HCT116 (cell line): ENCODE measurements around the gene S100A2. TPM values are rescaled to one million over a fixed set of nuclear protein-coding genes. Genes with fewer than 3 reads are reported as not detected.

Experiments used
- ATAC-seq: fragments of 200-7000 bp; cut with Tn5 transposase; 2 replicates; pipeline ENCODE4 v1.9.1; 2020; ENCODE audit warnings: mild to moderate bottlenecking, moderate library complexity
- BruUV-seq: library from RNA; stranded (reverse); fragments of 400-500 nt; replicated peaks from 2 replicates; lab custom pipeline; 2021; lab: Mats Ljungman, UMichigan
- CTCF ChIA-PET: fragments of 300-600 bp; sonication (Branson Sonifier 250); formaldehyde crosslinking; loops from one replicate; lab custom pipeline; 2021; ENCODE audit warnings: antibody characterized with exemption; lab: Charles Lee
- POLR2A ChIA-PET: fragments of 300-600, 350-600 bp; sonication (Branson Sonifier 250); formaldehyde crosslinking; loops from one replicate; lab custom pipeline; 2021; ENCODE audit warnings: antibody characterized with exemption; lab: Charles Lee
- RAD21 ChIA-PET, 2 experiments: fragments of 300-600 bp; sonication (Branson Sonifier 250); formaldehyde crosslinking; loops; one replicate each; lab custom pipeline; 2023; ENCODE audit warnings: low total read pairs in 2 of 2; ENCODE audit not compliant: uncharacterized antibody in 2 of 2, unreplicated experiment in 2 of 2, low non-redundant PET in 1 of 2; lab: Charles Lee
- DNase-seq: peaks from one replicate; pipeline ENCODE4 v3.0.0-alpha.2; 2010; ENCODE audit warnings: low read depth, low spot score
- H2AFZ ChIP-seq: fragments of 200-600 bp; shearing (Covaris generic), sonication (generic); 2 replicates; pipeline ENCODE4 v1.6.1; 2017; ENCODE audit warnings: low read depth, mixed run types, mixed read lengths, antibody characterized with exemption, low read length; ENCODE audit not compliant: poor library complexity, severe bottlenecking
- H3K27ac ChIP-seq: 2 replicates; pipeline ENCODE4 v1.5.1; 2012; ENCODE audit warnings: low read depth, low read length
- H3K27me3 ChIP-seq: fragments of 200-600 bp; sonication (generic); 2 replicates; pipeline ENCODE4 v1.6.1; 2016; ENCODE audit warnings: mixed run types, low read length, mixed read lengths; ENCODE audit not compliant: insufficient read depth
- H3K36me3 ChIP-seq, 2 experiments: fragments of 200-500 bp in 1 of 2; fragments of 200-600 bp in 1 of 2; sonication (Bioruptor generic) in 1 of 2; sonication (generic) in 1 of 2; 2 replicates each; pipeline versions ENCODE4 v1.5.1 to v1.6.1; 2014 to 2016; ENCODE audit warnings: low read length in 2 of 2, inconsistent platforms in 1 of 2, mixed read lengths in 1 of 2, mixed run types in 1 of 2; ENCODE audit not compliant: insufficient read depth in 2 of 2, control insufficient read depth in 1 of 2
- H3K4me1 ChIP-seq, 2 experiments: fragments of 200-600 bp in 1 of 2; sonication (generic) in 1 of 2; 2 replicates each; pipeline versions ENCODE4 v1.5.1 to v1.6.1; 2012 to 2017; ENCODE audit warnings: low read length in 2 of 2, inconsistent platforms in 1 of 2, mild to moderate bottlenecking in 1 of 2, mixed read lengths in 1 of 2, mixed run types in 1 of 2, moderate library complexity in 1 of 2; ENCODE audit not compliant: insufficient read depth in 2 of 2, control insufficient read depth in 1 of 2
- H3K4me2 ChIP-seq: fragments of 200-600 bp; sonication (generic); 2 replicates; pipeline ENCODE4 v1.6.1; 2017; ENCODE audit warnings: mixed run types, low read length, mixed read lengths
- H3K4me3 ChIP-seq, 2 experiments: fragments of 200-600 bp in 1 of 2; sonication (generic) in 1 of 2; replicated peaks in 1 of 2; 2 replicates each; pipeline ENCODE4 v1.5.1; 2011 to 2016; ENCODE audit warnings: low read length in 2 of 2, control low read depth in 1 of 2, low read depth in 1 of 2, mild to moderate bottlenecking in 1 of 2, mixed read lengths in 1 of 2, mixed run types in 1 of 2
- H3K79me2 ChIP-seq: fragments of 200-600 bp; sonication (generic); 2 replicates; pipeline ENCODE4 v1.6.1; 2017; ENCODE audit warnings: mild to moderate bottlenecking, mixed run types, low read length, moderate library complexity, mixed read lengths; ENCODE audit not compliant: insufficient read depth
- H3K9ac ChIP-seq: fragments of 200-600 bp; sonication (generic); 2 replicates; pipeline ENCODE4 v1.6.1; 2016; ENCODE audit warnings: low read length, mixed read lengths
- H3K9me2 ChIP-seq: fragments of 200-600 bp; sonication (generic), shearing (Covaris generic); 2 replicates; pipeline ENCODE4 v1.6.1; 2017; ENCODE audit warnings: mixed run types, mild to moderate bottlenecking, moderate library complexity; ENCODE audit not compliant: insufficient read depth
- H3K9me3 ChIP-seq, 2 experiments: fragments of 200-500 bp in 1 of 2; fragments of 200-600 bp in 1 of 2; sonication (Bioruptor generic) in 1 of 2; sonication (generic) in 1 of 2; 2 replicates each; pipeline ENCODE4 v1.6.1; 2014 to 2017; ENCODE audit warnings: low read length in 2 of 2, mixed read lengths in 2 of 2, inconsistent platforms in 1 of 2, low read depth in 1 of 2, mild to moderate bottlenecking in 1 of 2, mixed run types in 1 of 2, moderate library complexity in 1 of 2; ENCODE audit not compliant: control insufficient read depth in 1 of 2, insufficient read depth in 1 of 2
- H4K20me1 ChIP-seq: fragments of 200-600 bp; sonication (generic), shearing (Covaris generic); 2 replicates; pipeline ENCODE4 v1.6.1; 2017; ENCODE audit warnings: mixed run types, mild to moderate bottlenecking, moderate library complexity; ENCODE audit not compliant: insufficient read depth
- ATF3 ChIP-seq: IDR thresholded peaks from 2 replicates; pipeline ENCODE4 v1.6.1; 2012
- CBX3 ChIP-seq: IDR thresholded peaks from 2 replicates; pipeline ENCODE4 v1.6.1; 2012; ENCODE audit warnings: low read depth
- CTCF ChIP-seq, 3 experiments: fragments of 200-600 bp in 1 of 3; sonication (generic) in 1 of 3; IDR thresholded peaks in 2 of 3; conservative IDR thresholded peaks in 1 of 3; 2 replicates each; pipeline ENCODE4 v1.5.1; 2012 to 2017; ENCODE audit warnings: low read depth in 2 of 3, low read length in 2 of 3, antibody characterized with exemption in 1 of 3, borderline replicate concordance in 1 of 3, control low read depth in 1 of 3, mild to moderate bottlenecking in 1 of 3, mixed read lengths in 1 of 3, mixed run types in 1 of 3, moderate library complexity in 1 of 3; ENCODE audit not compliant: insufficient read depth in 1 of 3
- EGR1 ChIP-seq: IDR thresholded peaks from 2 replicates; pipeline ENCODE4 v1.6.1; 2012; ENCODE audit warnings: low read depth
- EZH2 ChIP-seq: fragments of 200-600 bp; sonication (generic); IDR thresholded peaks from 2 replicates; pipeline ENCODE4 v1.6.1; 2017; ENCODE audit warnings: antibody characterized with exemption, mixed run types
- FOSL1 ChIP-seq: IDR thresholded peaks from 2 replicates; pipeline ENCODE4 v1.6.1; 2012; ENCODE audit warnings: low read depth
- JUND ChIP-seq: IDR thresholded peaks from 2 replicates; pipeline ENCODE4 v1.6.1; 2012
- POLR2A ChIP-seq: IDR thresholded peaks from 2 replicates; pipeline ENCODE4 v1.7.0; 2011; ENCODE audit warnings: borderline replicate concordance; ENCODE audit not compliant: insufficient read depth, insufficient read length; ENCODE audit errors: extremely low read depth
- POLR2AphosphoS5 ChIP-seq: IDR thresholded peaks from 2 replicates; pipeline ENCODE4 v1.6.1; 2011; ENCODE audit warnings: mild to moderate bottlenecking, low read depth, low read length, moderate library complexity
- RAD21 ChIP-seq: IDR thresholded peaks from 2 replicates; pipeline ENCODE4 v1.6.1; 2012; ENCODE audit warnings: low read depth, mild to moderate bottlenecking
- REST ChIP-seq: IDR thresholded peaks from 2 replicates; pipeline ENCODE4 v1.6.1; 2012; ENCODE audit warnings: low read depth
- SIN3A ChIP-seq: IDR thresholded peaks from 2 replicates; pipeline ENCODE4 v1.6.1; 2012; ENCODE audit warnings: low read depth
- SP1 ChIP-seq: IDR thresholded peaks from 2 replicates; pipeline ENCODE4 v1.6.1; 2012; ENCODE audit warnings: low read depth
- TCF7L2 ChIP-seq: IDR thresholded peaks from 2 replicates; pipeline ENCODE4 v1.7.0; 2011; ENCODE audit warnings: borderline replicate concordance, inconsistent platforms; ENCODE audit not compliant: insufficient read depth, insufficient read length; ENCODE audit errors: extremely low read depth
- YY1 ChIP-seq: IDR thresholded peaks from 2 replicates; pipeline ENCODE4 v1.6.1; 2011; ENCODE audit warnings: low read length, low read depth, moderate library complexity, mild to moderate bottlenecking; ENCODE audit not compliant: insufficient replicate concordance; ENCODE audit errors: extremely low read depth
- ZBTB33 ChIP-seq: IDR thresholded peaks from 2 replicates; pipeline ENCODE4 v1.6.1; 2011; ENCODE audit warnings: mild to moderate bottlenecking, low read length, moderate library complexity; ENCODE audit not compliant: insufficient replicate concordance; ENCODE audit errors: extremely low read depth
- ZFX ChIP-seq: fragments of 450-650 bp; IDR thresholded peaks from 2 replicates; pipeline ENCODE4 v1.6.1; 2017
- ZNF274 ChIP-seq: fragments of 200-500 bp; sonication (Bioruptor generic); IDR thresholded peaks from 2 replicates; pipeline ENCODE4 v1.6.1; 2014; ENCODE audit warnings: mild to moderate bottlenecking, low read depth, low read length, inconsistent platforms
- intact Hi-C: fragments of 100-400 bp; cut with micrococcal nuclease; formaldehyde crosslinking; loops from 2 replicates; pipeline ENCODE4 v1.10.0; 2022
- total RNA-seq: library from RNA; stranded (reverse); gene quantifications from one replicate; pipeline ENCODE4 v1.2.1, GENCODE V29; 2021; ENCODE audit not compliant: unreplicated experiment

S100A2 gene
- total RNA-seq, 1 experiment from 2014 or later, result 24.8 TPM

GRCh38 chr1:153615406-153615805 is 49.8 kb upstream of the S100A2 start:
- ChIA-PET POLR2A (interaction anchor here (1.0 to 9.1 kb wide), 10 partner anchors 11 to 105 kb away, joined by 3 to 172 read pairs (median 6); partner anchors contain the start of genes CHTOP, S100A1, S100A13 and S100A4), CTCF (interaction anchor here (0.6 to 7.7 kb wide), 4 partner anchors 12 to 47 kb away, joined by 3 to 76 read pairs (median 20); partner anchors contain the start of genes S100A1 and S100A13), RAD21 (interaction anchor here in 1 of 2 experiments (1.0 kb wide), 1 partner anchor 12 kb away, joined by 3 read pairs; the partner anchor contains the start of gene S100A13)
- Histone ChIP-seq H3K4me1 (peaks cover 50 to 72% of the 10 kb centered on the region in 2 experiments), H3K27ac (peak overlapping the region; percentile 79), H3K4me3 (peak overlapping the region; percentile 50 to 57), H3K27me3 (no peaks in the 10 kb centered on the region), H2AFZ (no peak overlapping the region), H3K9me2 (no peaks in the 10 kb centered on the region), H3K9ac (peak overlapping the region; percentile 61), H3K36me3 (no peaks in the 10 kb centered on the region), H4K20me1 (no peaks in the 10 kb centered on the region), H3K79me2 (peaks cover 46% of the 10 kb centered on the region), H3K4me2 (peak overlapping the region; percentile 73), H3K9me3 (no peaks in the 10 kb centered on the region)
- DNase-seq, result no peak
- intact Hi-C loops, result no loop called here
- BruUV-seq, result no TSS peak
- TF ChIP-seq RAD21, result no peak
- TF ChIP-seq SP1, result no peak
- no peak for TF ChIP-seq CTCF (IDR thresholded peaks at IDR 0.05 in 2 of 3, conservative IDR thresholded peaks at IDR 0.05 in 1 of 3; ENCODE audit: borderline replicate concordance in 1 of 3, insufficient read depth in 1 of 3, low read depth in 2 of 3, low read length in 2 of 3)
- no peak for TF ChIP-seq ZNF274
- no peak for TF ChIP-seq ATF3
- no peak for TF ChIP-seq JUND
- TF ChIP-seq SIN3A, result no peak
- TF ChIP-seq POLR2AphosphoS5, result no peak
- TF ChIP-seq EGR1, result no peak
- no peak for TF ChIP-seq TCF7L2
- TF ChIP-seq ZFX, result no peak
- no peak for TF ChIP-seq EZH2
- TF ChIP-seq ZBTB33, result no peak
- no peak for TF ChIP-seq YY1
- no peak for TF ChIP-seq REST
- TF ChIP-seq POLR2A, result no peak
- TF ChIP-seq CBX3, result no peak
- TF ChIP-seq FOSL1, result no peak
- ATAC-seq, result no peak
